ENCODE data around the gene OR5V1.

- TF ChIP-seq, protein P1, sequence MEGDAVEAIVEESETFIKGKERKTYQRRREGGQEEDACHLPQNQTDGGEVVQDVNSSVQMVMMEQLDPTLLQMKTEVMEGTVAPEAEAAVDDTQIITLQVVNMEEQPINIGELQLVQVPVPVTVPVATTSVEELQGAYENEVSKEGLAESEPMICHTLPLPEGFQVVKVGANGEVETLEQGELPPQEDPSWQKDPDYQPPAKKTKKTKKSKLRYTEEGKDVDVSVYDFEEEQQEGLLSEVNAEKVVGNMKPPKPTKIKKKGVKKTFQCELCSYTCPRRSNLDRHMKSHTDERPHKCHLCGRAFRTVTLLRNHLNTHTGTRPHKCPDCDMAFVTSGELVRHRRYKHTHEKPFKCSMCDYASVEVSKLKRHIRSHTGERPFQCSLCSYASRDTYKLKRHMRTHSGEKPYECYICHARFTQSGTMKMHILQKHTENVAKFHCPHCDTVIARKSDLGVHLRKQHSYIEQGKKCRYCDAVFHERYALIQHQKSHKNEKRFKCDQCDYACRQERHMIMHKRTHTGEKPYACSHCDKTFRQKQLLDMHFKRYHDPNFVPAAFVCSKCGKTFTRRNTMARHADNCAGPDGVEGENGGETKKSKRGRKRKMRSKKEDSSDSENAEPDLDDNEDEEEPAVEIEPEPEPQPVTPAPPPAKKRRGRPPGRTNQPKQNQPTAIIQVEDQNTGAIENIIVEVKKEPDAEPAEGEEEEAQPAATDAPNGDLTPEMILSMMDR (IDR thresholded peaks at IDR 0.05): no peak
- no peak for TF ChIP-seq POLR2A (IDR thresholded peaks at IDR 0.05)
Observed at GRCh38 chr6:29375191-29375590, 6.5 kb upstream of the OR5V1 start, which contains the start of gene OR12D3.

All from esophagus squamous epithelium (tissue), 4 donors.